HCT116 (cell line): Measurements from ENCODE around the gene ZBTB20. TPM values are rescaled to one million over a fixed set of nuclear protein-coding genes. Genes with fewer than 3 reads are reported as not detected.

ENCODE experiments used
- ATAC-seq: fragments of 200-7000 bp; cut with Tn5 transposase; 2 replicates; pipeline ENCODE4 v1.9.1; 2020; ENCODE audit warnings: mild to moderate bottlenecking, moderate library complexity
- BruUV-seq: library from RNA; stranded (reverse); fragments of 400-500 nt; replicated peaks from 2 replicates; lab custom pipeline; 2021; lab: Mats Ljungman, UMichigan
- CTCF ChIA-PET: fragments of 300-600 bp; sonication (Branson Sonifier 250); formaldehyde crosslinking; loops from one replicate; lab custom pipeline; 2021; ENCODE audit warnings: antibody characterized with exemption; lab: Charles Lee
- POLR2A ChIA-PET: fragments of 300-600, 350-600 bp; sonication (Branson Sonifier 250); formaldehyde crosslinking; loops from one replicate; lab custom pipeline; 2021; ENCODE audit warnings: antibody characterized with exemption; lab: Charles Lee
- RAD21 ChIA-PET, 2 experiments: fragments of 300-600 bp; sonication (Branson Sonifier 250); formaldehyde crosslinking; loops; one replicate each; lab custom pipeline; 2023; ENCODE audit warnings: low total read pairs in 2 of 2; ENCODE audit not compliant: uncharacterized antibody in 2 of 2, unreplicated experiment in 2 of 2, low non-redundant PET in 1 of 2; lab: Charles Lee
- DNase-seq: peaks from one replicate; pipeline ENCODE4 v3.0.0-alpha.2; 2010; ENCODE audit warnings: low read depth, low spot score
- H2AFZ ChIP-seq: fragments of 200-600 bp; shearing (Covaris generic), sonication (generic); 2 replicates; pipeline ENCODE4 v1.6.1; 2017; ENCODE audit warnings: low read depth, mixed run types, mixed read lengths, antibody characterized with exemption, low read length; ENCODE audit not compliant: poor library complexity, severe bottlenecking
- H3K27ac ChIP-seq: 2 replicates; pipeline ENCODE4 v1.5.1; 2012; ENCODE audit warnings: low read depth, low read length
- H3K27me3 ChIP-seq: fragments of 200-600 bp; sonication (generic); 2 replicates; pipeline ENCODE4 v1.6.1; 2016; ENCODE audit warnings: mixed run types, low read length, mixed read lengths; ENCODE audit not compliant: insufficient read depth
- H3K36me3 ChIP-seq, 2 experiments: fragments of 200-500 bp in 1 of 2; fragments of 200-600 bp in 1 of 2; sonication (Bioruptor generic) in 1 of 2; sonication (generic) in 1 of 2; 2 replicates each; pipeline versions ENCODE4 v1.5.1 to v1.6.1; 2014 to 2016; ENCODE audit warnings: low read length in 2 of 2, inconsistent platforms in 1 of 2, mixed read lengths in 1 of 2, mixed run types in 1 of 2; ENCODE audit not compliant: insufficient read depth in 2 of 2, control insufficient read depth in 1 of 2
- H3K4me1 ChIP-seq, 2 experiments: fragments of 200-600 bp in 1 of 2; sonication (generic) in 1 of 2; 2 replicates each; pipeline versions ENCODE4 v1.5.1 to v1.6.1; 2012 to 2017; ENCODE audit warnings: low read length in 2 of 2, inconsistent platforms in 1 of 2, mild to moderate bottlenecking in 1 of 2, mixed read lengths in 1 of 2, mixed run types in 1 of 2, moderate library complexity in 1 of 2; ENCODE audit not compliant: insufficient read depth in 2 of 2, control insufficient read depth in 1 of 2
- H3K4me2 ChIP-seq: fragments of 200-600 bp; sonication (generic); 2 replicates; pipeline ENCODE4 v1.6.1; 2017; ENCODE audit warnings: mixed run types, low read length, mixed read lengths
- H3K4me3 ChIP-seq, 2 experiments: fragments of 200-600 bp in 1 of 2; sonication (generic) in 1 of 2; replicated peaks in 1 of 2; 2 replicates each; pipeline ENCODE4 v1.5.1; 2011 to 2016; ENCODE audit warnings: low read length in 2 of 2, control low read depth in 1 of 2, low read depth in 1 of 2, mild to moderate bottlenecking in 1 of 2, mixed read lengths in 1 of 2, mixed run types in 1 of 2
- H3K79me2 ChIP-seq: fragments of 200-600 bp; sonication (generic); 2 replicates; pipeline ENCODE4 v1.6.1; 2017; ENCODE audit warnings: mild to moderate bottlenecking, mixed run types, low read length, moderate library complexity, mixed read lengths; ENCODE audit not compliant: insufficient read depth
- H3K9ac ChIP-seq: fragments of 200-600 bp; sonication (generic); 2 replicates; pipeline ENCODE4 v1.6.1; 2016; ENCODE audit warnings: low read length, mixed read lengths
- H3K9me2 ChIP-seq: fragments of 200-600 bp; sonication (generic), shearing (Covaris generic); 2 replicates; pipeline ENCODE4 v1.6.1; 2017; ENCODE audit warnings: mixed run types, mild to moderate bottlenecking, moderate library complexity; ENCODE audit not compliant: insufficient read depth
- H3K9me3 ChIP-seq, 2 experiments: fragments of 200-500 bp in 1 of 2; fragments of 200-600 bp in 1 of 2; sonication (Bioruptor generic) in 1 of 2; sonication (generic) in 1 of 2; 2 replicates each; pipeline ENCODE4 v1.6.1; 2014 to 2017; ENCODE audit warnings: low read length in 2 of 2, mixed read lengths in 2 of 2, inconsistent platforms in 1 of 2, low read depth in 1 of 2, mild to moderate bottlenecking in 1 of 2, mixed run types in 1 of 2, moderate library complexity in 1 of 2; ENCODE audit not compliant: control insufficient read depth in 1 of 2, insufficient read depth in 1 of 2
- H4K20me1 ChIP-seq: fragments of 200-600 bp; sonication (generic), shearing (Covaris generic); 2 replicates; pipeline ENCODE4 v1.6.1; 2017; ENCODE audit warnings: mixed run types, mild to moderate bottlenecking, moderate library complexity; ENCODE audit not compliant: insufficient read depth
- ATF3 ChIP-seq: IDR thresholded peaks from 2 replicates; pipeline ENCODE4 v1.6.1; 2012
- CEBPB ChIP-seq: IDR thresholded peaks from 2 replicates; pipeline ENCODE4 v1.6.1; 2012; ENCODE audit warnings: low read depth
- CTCF ChIP-seq, 3 experiments: fragments of 200-600 bp in 1 of 3; sonication (generic) in 1 of 3; IDR thresholded peaks in 2 of 3; conservative IDR thresholded peaks in 1 of 3; 2 replicates each; pipeline ENCODE4 v1.5.1; 2012 to 2017; ENCODE audit warnings: low read depth in 2 of 3, low read length in 2 of 3, antibody characterized with exemption in 1 of 3, borderline replicate concordance in 1 of 3, control low read depth in 1 of 3, mild to moderate bottlenecking in 1 of 3, mixed read lengths in 1 of 3, mixed run types in 1 of 3, moderate library complexity in 1 of 3; ENCODE audit not compliant: insufficient read depth in 1 of 3
- ELF1 ChIP-seq: IDR thresholded peaks from 2 replicates; pipeline ENCODE4 v1.6.1; 2012; ENCODE audit warnings: low read depth, borderline replicate concordance
- FOSL1 ChIP-seq: IDR thresholded peaks from 2 replicates; pipeline ENCODE4 v1.6.1; 2012; ENCODE audit warnings: low read depth
- MAX ChIP-seq: IDR thresholded peaks from 2 replicates; pipeline ENCODE4 v1.6.1; 2012
- POLR2A ChIP-seq: IDR thresholded peaks from 2 replicates; pipeline ENCODE4 v1.7.0; 2011; ENCODE audit warnings: borderline replicate concordance; ENCODE audit not compliant: insufficient read depth, insufficient read length; ENCODE audit errors: extremely low read depth
- RAD21 ChIP-seq: IDR thresholded peaks from 2 replicates; pipeline ENCODE4 v1.6.1; 2012; ENCODE audit warnings: low read depth, mild to moderate bottlenecking
- intact Hi-C: fragments of 100-400 bp; cut with micrococcal nuclease; formaldehyde crosslinking; loops from 2 replicates; pipeline ENCODE4 v1.10.0; 2022
- total RNA-seq: library from RNA; stranded (reverse); gene quantifications from one replicate; pipeline ENCODE4 v1.2.1, GENCODE V29; 2021; ENCODE audit not compliant: unreplicated experiment

ZBTB20 gene
- total RNA-seq, 1 experiment from 2014 or later: 42.1 TPM

GRCh38 chr3:114852966-114853365 lies 294.1 kb downstream of the ZBTB20 start:
- RAD21 ChIA-PET: no interaction called here
- Histone ChIP-seq H3K27ac (no peak overlapping the region), H3K9me3 (no peaks in the 10 kb centered on the region), H3K4me1 (peaks cover 0 to 11% of the 10 kb centered on the region in 2 experiments; a peak in 2 of 4 replicates), H3K9me2 (no peaks in the 10 kb centered on the region), H3K9ac (no peak overlapping the region), H3K79me2 (no peaks in the 10 kb centered on the region), H4K20me1 (no peaks in the 10 kb centered on the region), H3K27me3 (no peaks in the 10 kb centered on the region), H3K4me2 (no peak overlapping the region), H3K4me3 (no peak overlapping the region), H3K36me3 (no peaks in the 10 kb centered on the region), H2AFZ (no peak overlapping the region)
- POLR2A ChIA-PET: no interaction called here
- no peak for TF ChIP-seq FOSL1
- no peak for TF ChIP-seq CTCF (IDR thresholded peaks at IDR 0.05 in 2 of 3, conservative IDR thresholded peaks at IDR 0.05 in 1 of 3; ENCODE audit: borderline replicate concordance in 1 of 3, insufficient read depth in 1 of 3, low read depth in 2 of 3, low read length in 2 of 3)
- TF ChIP-seq RAD21: no peak
- no peak for TF ChIP-seq ELF1
- ATAC-seq (no peak), DNase-seq (no peak)
- intact Hi-C loops: no loop called here
- CTCF ChIA-PET: no interaction called here
- no TSS peak for BruUV-seq

- H3K9me3 ChIP-seq: no peaks in the 10 kb centered on the region
- BruUV-seq: no TSS peak
- ChIA-PET CTCF (no interaction called here), POLR2A (no interaction called here), RAD21 (no interaction called here)
- H4K20me1 ChIP-seq: no peaks in the 10 kb centered on the region
- no peaks in the 10 kb centered on the region for H3K79me2 ChIP-seq
- peak overlapping the region; percentile 30 for H2AFZ ChIP-seq
- peaks cover 0 to 12% of the 10 kb centered on the region in 2 experiments; a peak in 2 of 4 replicates for H3K4me1 ChIP-seq
- no peak for TF ChIP-seq POLR2A
- no peak for TF ChIP-seq ELF1
- no peak for TF ChIP-seq MAX
- TF ChIP-seq ATF3: no peak
- no peak for TF ChIP-seq CEBPB
- no peaks in the 10 kb centered on the region for H3K27me3 ChIP-seq
- ATAC-seq (no peak), DNase-seq (no peak)
- H3K4me3 ChIP-seq: no peak overlapping the region
- no peak overlapping the region for H3K27ac ChIP-seq
- no peaks in the 10 kb centered on the region for H3K9me2 ChIP-seq
- H3K4me2 ChIP-seq: peak overlapping the region; percentile 12; the same call in 1 of the 2 replicates
- no peaks in the 10 kb centered on the region for H3K36me3 ChIP-seq
- no peak overlapping the region for H3K9ac ChIP-seq
- intact Hi-C loops: no loop called here
Observed at GRCh38 chr3:114850898-114851297, 296.2 kb downstream of the ZBTB20 start.
